Measurements from ENCODE around the gene LGALSL. TPM values are rescaled to one million over a fixed set of nuclear protein-coding genes. Genes with fewer than 3 reads are reported as not detected.

Gene LGALSL
- total RNA-seq, 1 experiment from 2014 or later: 23.8 TPM

GRCh38 chr2:64439194-64439593, 14.8 kb upstream of the LGALSL start:
- Histone ChIP-seq H3K79me2 (ENCODE audit: insufficient read depth, low read length) (no peaks in the 10 kb centered on the region), H4K91ac (ENCODE audit: insufficient read length, low read depth, low read length) (no peak overlapping the region), H3K14ac (ENCODE audit: insufficient read depth, low read length) (no peak overlapping the region), H3K18ac (ENCODE audit: insufficient read length, low read depth, low read length) (no peak overlapping the region), H3K27me3 (ENCODE audit: insufficient read depth, low read length) (no peaks in the 10 kb centered on the region), H4K5ac (ENCODE audit: insufficient read length, low read depth, low read length) (no peak overlapping the region), H2BK12ac (ENCODE audit: insufficient read length, low read depth, low read length) (no peak overlapping the region), H3K4ac (ENCODE audit: low read depth, low read length) (no peak overlapping the region), H3K23me2 (ENCODE audit: insufficient read length, low read depth, low read length, poor library complexity, severe bottlenecking) (no peaks in the 10 kb centered on the region), H2BK120ac (ENCODE audit: low read depth, low read length, poor library complexity, severe bottlenecking) (no peak overlapping the region), H2BK20ac (ENCODE audit: low read depth, low read length, poor library complexity, severe bottlenecking) (no peak overlapping the region), H4K8ac (replicated peaks; ENCODE audit: insufficient read length, low read depth, low read length) (no peak overlapping the region), H4K20me1 (ENCODE audit: control insufficient read depth, insufficient read depth, insufficient read length) (no peaks in the 10 kb centered on the region), H3K4me1 (ENCODE audit: insufficient read depth, low read length) (no peaks in the 10 kb centered on the region), H3K27ac (ENCODE audit: insufficient read length, low read depth, low read length) (no peak overlapping the region), H3T11ph (ENCODE audit: low read length) (no peak overlapping the region), H2BK5ac (ENCODE audit: insufficient read length, low read length) (no peak overlapping the region), H2AFZ (ENCODE audit: low read length) (no peak overlapping the region), H3K23ac (ENCODE audit: insufficient read length, low read depth, low read length) (no peak overlapping the region), H3K9ac (ENCODE audit: extremely low read depth, insufficient read length, low read length) (no peak overlapping the region), H2AK5ac (ENCODE audit: insufficient read length, low read length) (no peak overlapping the region), H3K4me2 (ENCODE audit: insufficient read depth, insufficient read length, low read length) (no peak overlapping the region), H2BK15ac (ENCODE audit: low read depth, low read length) (no peak overlapping the region), H3K56ac (ENCODE audit: insufficient read length, low read depth, low read length) (no peak overlapping the region), H3K79me1 (ENCODE audit: insufficient read depth, low read depth, low read length, poor library complexity, severe bottlenecking) (no peaks in the 10 kb centered on the region), H3K9me3 (ENCODE audit: control insufficient read depth, low read depth, low read length) (no peaks in the 10 kb centered on the region)
- H3K27me3 Mint-ChIP-seq (ENCODE audit: low read depth): no peaks in the 10 kb centered on the region
- DNase-seq: no peak
- no peak overlapping the region for H3K27ac Mint-ChIP-seq
- H3K4me1 Mint-ChIP-seq: peaks cover 14 to 17% of the 10 kb centered on the region in 2 experiments
- no peak for TF ChIP-seq CTCF (conservative IDR thresholded peaks at IDR 0.05)
- no peaks in the 10 kb centered on the region for H3K9me3 Mint-ChIP-seq
- no peaks in the 10 kb centered on the region for H3K36me3 Mint-ChIP-seq (ENCODE audit: insufficient read depth in 1 of 3, low read depth in 3 of 3)
- no peak overlapping the region for H3K4me3 Mint-ChIP-seq

All from H9 (cell line).